Subcutaneous abdominal adipose tissue (tissue), 5 donors: ENCODE results near the gene PTH.

Experiments
- H3K27ac ChIP-seq: one replicate; pipeline ENCODE4 v1.7.0; 2013; ENCODE audit warnings: low read depth, mild to moderate bottlenecking, inconsistent platforms, low read length, moderate library complexity
- H3K27me3 ChIP-seq, 5 donors: one replicate each; pipeline ENCODE4 v1.7.0; 2013; ENCODE audit warnings: low read length in 5 of 5, inconsistent platforms in 1 of 5; ENCODE audit not compliant: control insufficient read depth in 5 of 5, insufficient read depth in 4 of 5
- H3K36me3 ChIP-seq, 5 donors: one replicate each; pipeline ENCODE4 v1.7.0; 2013; ENCODE audit warnings: low read length in 5 of 5; ENCODE audit not compliant: control insufficient read depth in 5 of 5, insufficient read depth in 5 of 5
- H3K4me1 ChIP-seq, 5 donors: one replicate each; pipeline ENCODE4 v1.7.0; 2013; ENCODE audit warnings: low read length in 5 of 5, mild to moderate bottlenecking in 3 of 5, moderate library complexity in 1 of 5; ENCODE audit not compliant: control insufficient read depth in 5 of 5, insufficient read depth in 5 of 5
- H3K4me3 ChIP-seq, 5 donors: one replicate each; pipeline ENCODE4 v1.7.0; 2013; ENCODE audit warnings: low read length in 5 of 5, low read depth in 1 of 5
- H3K9ac ChIP-seq, 5 donors: one replicate each; pipeline ENCODE4 v1.7.0; 2013; ENCODE audit warnings: low read length in 5 of 5, mild to moderate bottlenecking in 4 of 5, moderate library complexity in 3 of 5
- H3K9me3 ChIP-seq, 5 donors: one replicate each; pipeline ENCODE4 v1.7.0; 2013; ENCODE audit warnings: low read length in 5 of 5; ENCODE audit not compliant: control insufficient read depth in 5 of 5
- donor health status: healthy.
- donor health status: healthy.
- donor health status: healthy.
- donor health status: healthy.
- donor health status: healthy.

The PTH gene

DNA sequence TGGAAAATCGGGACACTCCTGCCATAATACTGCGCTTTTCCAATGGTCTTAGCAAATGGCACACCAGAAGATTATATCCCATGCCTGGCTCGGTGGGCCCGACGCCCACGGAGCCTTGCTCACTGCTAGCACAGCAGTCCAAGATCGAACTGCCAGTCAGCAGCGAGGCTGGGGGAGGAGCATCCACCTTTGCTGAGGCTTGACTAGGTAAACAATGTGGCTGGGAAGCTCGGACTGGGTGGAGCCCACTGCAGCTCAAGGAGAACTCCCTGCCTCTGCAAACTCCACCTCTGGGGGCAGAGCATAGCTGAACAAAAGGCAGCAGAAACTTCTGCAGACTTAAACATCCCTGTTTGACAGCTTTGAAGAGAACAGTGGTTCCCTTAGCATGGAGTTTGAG lies 15.6 kb downstream of the PTH start:
- no peak overlapping the region for H3K27ac ChIP-seq
- no peak overlapping the region for H3K9ac ChIP-seq
- H3K4me3 ChIP-seq = no peak overlapping the region
- no peaks in the 10 kb centered on the region for H3K9me3 ChIP-seq
- peaks cover 0 to 7% (median 0%) of the 10 kb centered on the region in 5 donors for H3K27me3 ChIP-seq
- H3K36me3 ChIP-seq = no peaks in the 10 kb centered on the region
- no peaks in the 10 kb centered on the region for H3K4me1 ChIP-seq

DNA sequence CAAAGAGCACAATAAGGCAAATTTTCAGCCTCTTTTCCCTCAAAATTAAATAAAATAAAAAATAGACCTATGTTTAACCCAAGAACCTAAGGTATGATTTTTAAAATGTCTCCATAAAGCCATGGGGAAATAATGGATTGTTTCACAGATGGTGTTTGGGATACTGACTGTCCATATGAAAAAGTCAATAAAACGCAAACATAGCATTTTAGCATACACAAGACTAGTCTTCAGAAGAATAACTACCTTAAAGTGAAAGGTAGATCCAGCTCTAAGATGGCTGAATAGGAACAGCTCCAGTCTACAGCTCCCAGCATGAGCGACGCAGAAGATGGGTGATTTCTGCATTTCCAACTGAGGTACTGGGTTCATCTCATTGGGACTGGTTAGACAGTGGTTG lies 16.1 kb downstream of the PTH start:
- Histone ChIP-seq H3K9ac (no peak overlapping the region), H3K4me1 (no peaks in the 10 kb centered on the region), H3K4me3 (no peak overlapping the region), H3K9me3 (no peaks in the 10 kb centered on the region), H3K36me3 (no peaks in the 10 kb centered on the region), H3K27ac (no peak overlapping the region), H3K27me3 (peaks cover 0 to 7% (median 0%) of the 10 kb centered on the region in 5 donors)

- H3K4me3 ChIP-seq = no peak overlapping the region
- H3K9me3 ChIP-seq = no peaks in the 10 kb centered on the region
- no peaks in the 10 kb centered on the region for H3K36me3 ChIP-seq
- H3K9ac ChIP-seq = no peak overlapping the region
- H3K4me1 ChIP-seq = no peaks in the 10 kb centered on the region
- H3K27me3 ChIP-seq = peaks cover 0 to 4% (median 0%) of the 10 kb centered on the region in 5 donors
- H3K27ac ChIP-seq = no peak overlapping the region
These were observed 20.7 kb downstream of the PTH start for GRCh38 chr11:13475091-13475490.

DNA sequence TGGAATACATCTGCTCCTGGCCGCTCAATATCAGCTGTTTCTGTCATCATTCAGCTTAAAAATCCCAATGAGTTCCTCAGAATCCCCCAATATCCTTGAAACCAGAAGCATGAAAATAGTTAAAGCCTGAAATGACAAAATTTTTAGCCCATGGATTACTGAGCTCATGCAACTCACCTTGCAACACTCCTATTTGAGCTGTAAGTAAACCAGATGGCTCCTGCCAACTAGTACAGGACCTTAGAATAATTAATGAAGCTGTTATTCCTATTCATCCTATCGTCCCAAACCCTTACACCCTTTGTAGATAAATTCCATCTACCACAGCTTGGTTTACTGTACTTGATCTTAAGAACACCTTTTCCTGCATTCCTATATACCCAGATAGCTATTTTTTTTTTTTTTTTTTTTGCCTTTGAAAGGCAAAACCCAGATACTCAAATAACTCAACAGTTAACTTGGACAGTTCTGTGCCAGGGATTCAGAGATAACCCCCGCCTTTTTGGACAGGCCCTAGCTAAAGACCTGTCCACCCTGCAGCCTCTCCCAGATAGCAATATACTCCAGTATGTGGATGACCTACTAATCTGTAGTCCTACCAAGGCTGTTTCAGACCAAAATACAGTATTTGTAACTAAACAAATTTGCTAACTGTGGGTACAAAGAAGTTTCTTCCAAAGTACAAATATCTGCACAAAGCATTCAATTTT lies 22.6 kb downstream of the PTH start:
- Histone ChIP-seq H3K4me1 (no peaks in the 10 kb centered on the region), H3K9ac (no peak overlapping the region), H3K9me3 (no peaks in the 10 kb centered on the region), H3K27me3 (peaks cover 0 to 6% (median 0%) of the 10 kb centered on the region in 5 donors), H3K36me3 (no peaks in the 10 kb centered on the region), H3K27ac (no peak overlapping the region), H3K4me3 (no peak overlapping the region)

DNA sequence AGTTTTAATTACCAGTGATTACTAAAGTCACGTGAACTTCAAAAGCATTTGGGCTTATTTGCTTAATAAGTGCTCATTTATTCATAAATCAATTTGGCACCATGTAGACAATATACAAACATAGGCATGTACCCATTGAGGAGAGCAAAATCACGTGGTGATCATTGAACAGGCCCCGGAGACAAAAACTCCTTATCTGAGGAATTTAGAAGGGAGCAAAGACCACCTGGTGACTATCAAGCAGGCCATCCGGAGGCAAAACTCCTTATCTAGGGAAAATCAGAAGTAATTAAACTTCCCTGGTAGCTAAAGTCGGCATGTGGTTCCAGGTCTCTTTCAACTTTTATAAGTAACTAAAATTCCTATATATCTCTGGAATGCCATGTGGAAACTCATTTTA lies 27.0 kb downstream of the PTH start:
- peaks cover 0 to 6% (median 0%) of the 10 kb centered on the region in 5 donors for H3K27me3 ChIP-seq
- no peaks in the 10 kb centered on the region for H3K9me3 ChIP-seq
- peaks cover 0 to 4% (median 3%) of the 10 kb centered on the region in 5 donors for H3K4me1 ChIP-seq
- H3K9ac ChIP-seq = no peak overlapping the region
- no peak overlapping the region for H3K27ac ChIP-seq
- no peak overlapping the region for H3K4me3 ChIP-seq
- H3K36me3 ChIP-seq = no peaks in the 10 kb centered on the region

DNA sequence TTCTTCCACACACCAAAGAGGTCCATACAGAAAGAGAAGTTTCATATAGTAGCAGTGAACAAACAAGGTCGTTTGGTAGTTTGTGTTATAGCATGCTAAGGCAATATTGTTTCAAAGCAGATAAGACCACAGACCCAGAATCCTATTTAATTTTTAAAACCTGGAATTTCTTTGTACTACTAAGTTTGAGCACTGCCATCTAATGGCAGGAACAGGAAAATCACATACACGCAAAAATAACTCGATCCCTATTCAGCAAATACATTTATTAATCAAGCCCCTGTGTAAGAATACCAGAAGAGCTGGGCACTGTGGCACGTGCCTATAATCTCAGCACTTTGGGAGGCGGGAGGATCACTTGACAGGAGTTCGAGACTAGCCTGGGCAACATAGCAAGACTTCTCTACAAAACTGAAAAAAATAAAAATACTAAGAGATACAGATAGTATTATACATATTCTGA lies 29.9 kb downstream of the PTH start:
- Histone ChIP-seq H3K27ac (no peak overlapping the region), H3K36me3 (no peaks in the 10 kb centered on the region), H3K27me3 (peaks cover 0 to 6% (median 0%) of the 10 kb centered on the region in 5 donors), H3K9me3 (no peaks in the 10 kb centered on the region), H3K4me1 (peaks cover 0 to 19% (median 16%) of the 10 kb centered on the region in 5 donors), H3K4me3 (no peak overlapping the region), H3K9ac (peak overlapping the region in 1 of 5 donors; percentile 30)

GRCh38 chr11:13463779-13464290 lies 32.0 kb downstream of the PTH start:
- Histone ChIP-seq H3K9me3 (no peaks in the 10 kb centered on the region), H3K9ac (peak overlapping the region; percentile 21 to 97 (median 93)), H3K4me1 (peaks cover 0 to 20% (median 19%) of the 10 kb centered on the region in 5 donors), H3K4me3 (peak overlapping the region; percentile 89 to 96 (median 94)), H3K27ac (peak overlapping the region; percentile 71), H3K27me3 (peaks cover 0 to 3% (median 0%) of the 10 kb centered on the region in 5 donors), H3K36me3 (peaks cover 0 to 4% (median 0%) of the 10 kb centered on the region in 5 donors)

DNA sequence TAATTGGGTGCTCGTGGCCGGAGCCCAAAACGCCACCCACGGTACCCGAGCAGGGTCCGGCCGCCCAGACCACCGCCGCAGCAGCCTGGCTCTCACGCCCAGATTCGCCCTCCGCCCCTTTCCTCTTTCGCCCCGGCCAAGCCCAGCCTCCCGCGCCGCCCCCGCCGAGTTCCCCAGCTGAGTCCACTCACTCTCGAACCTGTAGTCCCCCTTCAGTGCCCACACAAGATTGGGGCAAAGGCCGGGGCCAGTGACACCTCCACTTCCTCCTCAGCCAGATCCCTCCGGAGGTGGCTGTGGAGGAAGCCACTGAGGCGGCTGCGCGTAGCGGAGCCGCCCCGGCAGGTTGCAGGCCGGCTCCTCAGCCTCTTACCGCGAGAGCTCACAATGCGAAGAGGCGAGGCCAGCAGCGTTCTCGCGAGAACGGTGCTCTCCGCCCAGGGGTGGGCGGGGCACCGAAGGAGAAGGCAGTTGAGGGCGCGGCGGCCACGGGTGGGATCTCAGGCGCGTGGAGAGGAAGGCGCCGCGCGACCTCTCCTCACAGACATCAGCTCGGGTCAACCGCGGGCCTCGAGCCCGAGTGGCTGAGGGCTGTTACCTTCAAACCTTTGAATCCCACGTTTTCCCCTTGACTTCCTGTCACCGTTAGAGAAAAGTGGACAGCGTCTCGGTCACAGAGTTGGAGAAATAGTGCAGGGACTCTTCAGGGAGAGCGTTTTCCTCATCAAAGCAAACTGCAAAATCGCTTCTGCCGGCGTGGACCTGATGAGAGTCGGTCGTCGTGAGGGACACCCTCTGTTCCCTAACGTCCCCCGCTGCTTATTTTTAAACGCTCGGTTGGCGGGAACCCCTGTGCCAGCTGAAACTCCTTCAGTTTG lies 32.7 kb downstream of the PTH start, which contains the start of gene BTBD10:
BTBD10 (minus strand) TSS at position 322 of the 878 bp plus-strand sequence. CDS start 18,098 bp downstream, outside the sequence.
- H3K9ac ChIP-seq = peak within 1 kb of the TSS; percentile 68 to 97 (median 93)
- H3K4me1 ChIP-seq = peaks cover 0 to 20% (median 19%) of the 10 kb centered on the region in 5 donors
- H3K36me3 ChIP-seq = peaks cover 0 to 4% (median 0%) of the 10 kb centered on the region in 5 donors
- peak within 1 kb of the TSS; percentile 89 to 98 (median 94) for H3K4me3 ChIP-seq
- no peaks in the 10 kb centered on the region for H3K9me3 ChIP-seq
- peak within 1 kb of the TSS; percentile 71 for H3K27ac ChIP-seq
- H3K27me3 ChIP-seq = no peaks in the 10 kb centered on the region

DNA sequence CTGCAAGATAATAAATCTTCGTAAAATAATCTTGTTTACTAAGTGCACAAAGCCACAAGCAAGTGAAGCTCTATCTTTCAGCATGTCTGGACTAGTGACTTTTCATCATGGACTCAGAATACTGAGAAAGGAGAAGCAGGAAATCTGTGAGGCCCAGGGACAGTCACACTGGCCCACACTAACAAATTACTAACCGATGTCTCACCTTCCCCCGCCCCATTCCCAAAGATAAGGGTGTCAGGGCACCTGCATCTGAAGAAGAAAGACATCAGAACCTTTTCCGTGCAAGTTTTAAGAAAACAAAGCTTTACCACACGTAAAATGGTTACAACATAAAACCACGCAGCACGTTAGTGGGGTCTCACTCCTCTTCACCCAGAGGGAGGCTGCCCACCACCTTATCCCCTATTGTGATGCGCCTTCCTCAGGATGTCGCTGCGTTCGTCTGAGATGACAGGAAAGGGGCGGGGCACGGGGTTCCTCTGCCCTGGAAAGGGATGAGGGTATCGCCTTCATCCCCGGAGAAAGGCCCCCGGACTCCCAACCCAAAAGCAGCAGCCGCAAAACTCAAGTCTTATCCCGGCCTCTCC lies 33.4 kb downstream of the PTH start:
- Histone ChIP-seq H3K9me3 (no peaks in the 10 kb centered on the region), H3K27ac (peak overlapping the region; percentile 71), H3K4me3 (peak overlapping the region; percentile 89 to 98 (median 94)), H3K4me1 (peaks cover 0 to 20% (median 19%) of the 10 kb centered on the region in 5 donors), H3K36me3 (peaks cover 0 to 4% (median 0%) of the 10 kb centered on the region in 5 donors), H3K9ac (peak overlapping the region; percentile 68 to 97 (median 93)), H3K27me3 (no peaks in the 10 kb centered on the region)
